Epithelial cell of proximal tubule (primary cell): ENCODE results near the gene IMMP2L. TPM values are rescaled to one million over a fixed set of nuclear protein-coding genes. Genes with fewer than 3 reads are reported as not detected.

Source experiments
- DNase-seq: peaks from one replicate; pipeline ENCODE4 v3.0.0-alpha.2; 2011; ENCODE audit warnings: low read depth
- H3K4me3 ChIP-seq: 2 replicates; pipeline ENCODE4 v1.5.1; 2011; ENCODE audit warnings: low read depth, mild to moderate bottlenecking, low read length
- total RNA-seq: library from RNA; depleted of rRNA; stranded (reverse); fragments of >200 nt; gene quantifications from 2 replicates; pipeline ENCODE4 v1.2.3, GENCODE V29; 2015
- TF ChIP-seq, protein P1 (sequence below): conservative IDR thresholded peaks from 2 replicates; pipeline ENCODE4 v1.5.1; 2012; ENCODE audit warnings: low read depth, mild to moderate bottlenecking, low read length

Gene IMMP2L
- total RNA-seq, 1 donor from 2014 or later = 8.4 TPM

DNA sequence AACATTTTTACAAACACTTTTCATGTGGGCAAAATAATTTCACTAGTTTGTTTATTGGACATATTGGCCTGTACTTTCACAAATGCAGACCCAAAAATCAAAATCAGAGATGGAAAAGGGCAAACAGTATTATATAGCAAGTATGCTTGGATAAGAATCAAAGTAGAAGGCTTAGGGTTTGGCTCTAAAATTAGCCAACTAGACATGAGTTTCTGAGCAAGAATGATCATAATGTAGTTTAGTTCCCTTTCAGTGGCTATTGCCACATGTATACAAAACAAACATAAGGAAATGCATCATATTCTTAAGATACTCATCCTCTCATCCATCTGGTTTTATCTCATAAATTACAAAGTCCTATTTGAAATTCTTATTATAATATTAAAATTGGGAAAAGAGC is 132.5 kb downstream of the IMMP2L start:
- TF ChIP-seq, protein P1, sequence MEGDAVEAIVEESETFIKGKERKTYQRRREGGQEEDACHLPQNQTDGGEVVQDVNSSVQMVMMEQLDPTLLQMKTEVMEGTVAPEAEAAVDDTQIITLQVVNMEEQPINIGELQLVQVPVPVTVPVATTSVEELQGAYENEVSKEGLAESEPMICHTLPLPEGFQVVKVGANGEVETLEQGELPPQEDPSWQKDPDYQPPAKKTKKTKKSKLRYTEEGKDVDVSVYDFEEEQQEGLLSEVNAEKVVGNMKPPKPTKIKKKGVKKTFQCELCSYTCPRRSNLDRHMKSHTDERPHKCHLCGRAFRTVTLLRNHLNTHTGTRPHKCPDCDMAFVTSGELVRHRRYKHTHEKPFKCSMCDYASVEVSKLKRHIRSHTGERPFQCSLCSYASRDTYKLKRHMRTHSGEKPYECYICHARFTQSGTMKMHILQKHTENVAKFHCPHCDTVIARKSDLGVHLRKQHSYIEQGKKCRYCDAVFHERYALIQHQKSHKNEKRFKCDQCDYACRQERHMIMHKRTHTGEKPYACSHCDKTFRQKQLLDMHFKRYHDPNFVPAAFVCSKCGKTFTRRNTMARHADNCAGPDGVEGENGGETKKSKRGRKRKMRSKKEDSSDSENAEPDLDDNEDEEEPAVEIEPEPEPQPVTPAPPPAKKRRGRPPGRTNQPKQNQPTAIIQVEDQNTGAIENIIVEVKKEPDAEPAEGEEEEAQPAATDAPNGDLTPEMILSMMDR = no peak
- no peak overlapping the region for H3K4me3 ChIP-seq
- DNase-seq = no peak

- no peak for DNase-seq
- TF ChIP-seq, protein P1 = no peak
- H3K4me3 ChIP-seq = no peak overlapping the region
Measured at GRCh38 chr7:111424768-111425167, 137.5 kb downstream of the IMMP2L start.

GRCh38 chr7:111414374-111414773 is 147.9 kb downstream of the IMMP2L start:
- no peak overlapping the region for H3K4me3 ChIP-seq
- no peak for DNase-seq
- TF ChIP-seq, protein P1 = no peak

GRCh38 chr7:111413739-111414138 is 148.6 kb downstream of the IMMP2L start:
- no peak for DNase-seq
- TF ChIP-seq, protein P1 = no peak
- H3K4me3 ChIP-seq = no peak overlapping the region

DNA sequence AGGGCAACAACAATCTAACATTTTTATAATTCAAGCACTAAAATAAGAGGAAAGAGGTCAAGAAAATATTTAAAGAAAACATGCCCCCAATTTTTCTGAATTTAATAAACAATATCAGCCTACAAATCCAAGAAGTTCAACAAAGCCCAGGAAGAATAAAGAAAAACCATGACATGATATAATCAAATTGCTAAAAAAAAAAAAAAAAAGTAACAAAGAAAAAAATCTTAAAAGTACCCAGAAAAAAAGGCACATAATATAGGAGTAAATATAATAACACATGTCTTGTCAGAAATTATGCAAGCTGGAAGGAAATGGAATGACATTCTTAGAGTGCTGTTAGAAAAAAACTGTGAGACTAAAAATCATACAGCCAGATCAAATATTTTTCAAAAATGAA is 151.4 kb downstream of the IMMP2L start:
- TF ChIP-seq, protein P1 = no peak
- H3K4me3 ChIP-seq = no peak overlapping the region
- no peak for DNase-seq

- DNase-seq = no peak
Measured at GRCh38 chr7:111409714-111410422, 152.4 kb downstream of the IMMP2L start.

More at GRCh38 chr7:111409714-111410422, 152.4 kb downstream of the IMMP2L start:
- TF ChIP-seq, protein P1 = no peak
- no peak overlapping the region for H3K4me3 ChIP-seq
